ENCODE results near the gene FAM234B. TPM values are rescaled to one million over a fixed set of nuclear protein-coding genes. Genes with fewer than 3 reads are reported as not detected.

Gene FAM234B
- total and polyA plus RNA-seq, 2 of the 8 experiments (the other 6 are each of a cell fraction or from before 2014, with no cell fraction given): 12.5 to 29.1 TPM

GRCh38 chr12:13091832-13092231, 47.7 kb downstream of the FAM234B start:
- no peak for FAIRE-seq
- H3K14ac ChIP-seq (ENCODE audit: insufficient read length): no peak overlapping the region
- WGBS, 2 experiments (ENCODE audit: extremely low coverage in 1 of 2, insufficient coverage in 1 of 2, insufficient read length in 1 of 2, insufficient replicate concordance in 2 of 2, low coverage in 1 of 2, low lambda C conversion rate in 2 of 2, missing lambda C conversion rate in 1 of 2): 96% methylated on average over 6 of the region's 6 CpGs; no CpG with 5 or more reads in 1 of the 2 experiments
- H4K8ac ChIP-seq (ENCODE audit: extremely low read depth, insufficient read depth, low read length): no peak overlapping the region
- peak overlapping the region; percentile 88; the same call in 1 of the 2 replicates for H2BK20ac ChIP-seq (ENCODE audit: low read length)
- TF ChIP-seq EP300 (IDR thresholded peaks at IDR 0.05; ENCODE audit: borderline replicate concordance in 1 of 2, low read depth in 2 of 2, low read length in 2 of 2): no peak
- no peak for TF ChIP-seq RXRA (IDR thresholded peaks at IDR 0.05; ENCODE audit: insufficient read depth, low read depth, low read length)
- no peak for TF ChIP-seq CBX8 (IDR thresholded peaks at IDR 0.05; ENCODE audit: borderline replicate concordance, low read depth, low read length)
- TF ChIP-seq E2F6 (IDR thresholded peaks at IDR 0.05): no peak
- TF ChIP-seq SP4 (IDR thresholded peaks at IDR 0.05; ENCODE audit: low read length): no peak
- TF ChIP-seq GTF2F1 (IDR thresholded peaks at IDR 0.05; ENCODE audit: borderline replicate concordance, low read depth, low read length): no peak
- no peak for TF ChIP-seq HDAC2 (IDR thresholded peaks at IDR 0.05; ENCODE audit: borderline replicate concordance in 1 of 2, low read depth in 2 of 2, low read length in 2 of 2)
- no peak for TF ChIP-seq KDM5A (IDR thresholded peaks at IDR 0.05; ENCODE audit: low read length)
- no peak for TF ChIP-seq NANOG (IDR thresholded peaks at IDR 0.05; ENCODE audit: insufficient read depth, low read depth, low read length, poor library complexity, severe bottlenecking)
- no peaks in the 10 kb centered on the region for H4K20me1 ChIP-seq (replicated peaks in 1 of 2; ENCODE audit: control insufficient read depth in 1 of 2, insufficient read depth in 2 of 2, low read length in 2 of 2)
- H3K56ac ChIP-seq (replicated peaks; ENCODE audit: insufficient read length, low read depth, low read length): no peak overlapping the region
- H3K4me2 ChIP-seq (ENCODE audit: insufficient read depth in 1 of 2, low read depth in 2 of 2, low read length in 2 of 2): no peak overlapping the region
- no peak for DNase-seq (ENCODE audit: low read depth in 1 of 2, low spot score in 2 of 2)
- H3K79me1 ChIP-seq (ENCODE audit: low read depth, low read length): no peaks in the 10 kb centered on the region
- CTCF ChIA-PET (ENCODE audit: partially characterized antibody): interaction anchor here (2.0 kb wide), 1 partner anchor 12 kb away, joined by 7 read pairs; no protein-coding TSS in a partner anchor
- no peak overlapping the region for H3K27ac ChIP-seq (ENCODE audit: low read depth, low read length)
- H3K23ac ChIP-seq (ENCODE audit: insufficient read length): no peak overlapping the region
- H3K4me1 ChIP-seq (replicated peaks in 1 of 4; ENCODE audit: control insufficient read depth in 3 of 4, insufficient read depth in 4 of 4, low read length in 3 of 4): peaks cover 19 to 28% (median 24%) of the 10 kb centered on the region in 4 experiments
- no peaks in the 10 kb centered on the region for H3K79me2 ChIP-seq (ENCODE audit: control insufficient read depth in 1 of 2, insufficient read depth in 2 of 2, low read length in 2 of 2)
- H2BK15ac ChIP-seq (ENCODE audit: low read length): no peak overlapping the region
- peak overlapping the region; percentile 74 for H3K4ac ChIP-seq (replicated peaks; ENCODE audit: insufficient read length, low read depth, low read length)
- peak overlapping the region; percentile 54 for H2AK5ac ChIP-seq (ENCODE audit: low read depth, low read length)
- peak overlapping the region; percentile 27 for H2BK120ac ChIP-seq (replicated peaks; ENCODE audit: low read depth, low read length)
- H3K9ac ChIP-seq (replicated peaks in 1 of 4; ENCODE audit: extremely low read depth in 1 of 4, low read depth in 3 of 4, low read length in 3 of 4): no peak overlapping the region
- H2BK12ac ChIP-seq (ENCODE audit: low read depth, low read length): peak overlapping the region; percentile 95
- H3K36me3 ChIP-seq (ENCODE audit: control insufficient read depth in 2 of 4, insufficient read depth in 4 of 4, low read length in 3 of 4): no peaks in the 10 kb centered on the region
- no peaks in the 10 kb centered on the region for H3K9me3 ChIP-seq (ENCODE audit: insufficient read depth in 2 of 2, low read depth in 1 of 2, low read length in 1 of 2)
- no peaks in the 10 kb centered on the region for H3K27me3 ChIP-seq (replicated peaks in 1 of 4; ENCODE audit: control insufficient read depth in 3 of 4, extremely low read depth in 1 of 4, insufficient read depth in 3 of 4, low read length in 3 of 4)
- H4K91ac ChIP-seq (replicated peaks; ENCODE audit: insufficient read length, low read length): no peak overlapping the region
- H2AFZ ChIP-seq (ENCODE audit: low read length): no peak overlapping the region
- POLR2A ChIA-PET (ENCODE audit: partially characterized antibody): interaction anchor here (4.9 kb wide), 1 partner anchor 9 kb away, joined by 44 read pairs; the partner anchor contains the start of gene GSG1
- H3K23me2 ChIP-seq (ENCODE audit: low read depth, low read length): no peaks in the 10 kb centered on the region
- peak overlapping the region; percentile 26; the same call in 1 of the 2 replicates for H3K18ac ChIP-seq (ENCODE audit: extremely low read depth, low read length)
- H2BK5ac ChIP-seq (ENCODE audit: low read depth, low read length): 0 out of 2 replicates have a peak overlapping the region, but pooled peaks have one; percentile 47
- H3K4me3 ChIP-seq (ENCODE audit: extremely low read depth in 1 of 4, insufficient read depth in 2 of 4, low read depth in 3 of 4, low read length in 4 of 4): no peak overlapping the region
- no peak overlapping the region for H4K5ac ChIP-seq (ENCODE audit: insufficient read length, low read depth, low read length)
